WTC11 (cell line): ENCODE measurements around the gene LDB2. TPM values are rescaled to one million over a fixed set of nuclear protein-coding genes. Genes with fewer than 3 reads are reported as not detected.

ENCODE experiments used
- ATAC-seq: fragments of 200-7000 bp; cut with Tn5 transposase; 2 replicates; pipeline ENCODE4 v1.10.0; 2021; ENCODE audit warnings: mild to moderate bottlenecking, moderate library complexity
- CTCF ChIA-PET: fragments of 300-600 bp; sonication (Branson Sonifier 250); formaldehyde crosslinking; loops from one replicate; lab custom pipeline; 2021; ENCODE audit warnings: antibody characterized with exemption; lab: Charles Lee
- POLR2A ChIA-PET: fragments of 350-600 bp; sonication (Branson Sonifier 250); formaldehyde crosslinking; loops from one replicate; lab custom pipeline; 2021; ENCODE audit warnings: antibody characterized with exemption; lab: Charles Lee
- DNase-seq: peaks from one replicate; pipeline ENCODE4 v3.0.0; 2021; ENCODE audit warnings: low spot score
- H3K27ac Mint-ChIP-seq: 2 replicates; pipeline ENCODE4 v1.8.0; 2021; ENCODE audit warnings: mixed read lengths
- H3K27me3 Mint-ChIP-seq: 2 replicates; pipeline ENCODE4 v1.8.0; 2021; ENCODE audit warnings: low read depth, mild to moderate bottlenecking, moderate library complexity, mixed read lengths
- H3K36me3 Mint-ChIP-seq: 2 replicates; pipeline ENCODE4 v1.8.0; 2021; ENCODE audit warnings: mixed read lengths
- H3K4me1 Mint-ChIP-seq: 2 replicates; pipeline ENCODE4 v1.8.0; 2022; ENCODE audit warnings: mixed read lengths
- H3K4me3 Mint-ChIP-seq: 2 replicates; pipeline ENCODE4 v1.8.0; 2021; ENCODE audit warnings: mild to moderate bottlenecking, moderate library complexity, mixed read lengths
- H3K9me3 Mint-ChIP-seq: 2 replicates; pipeline ENCODE4 v1.8.0; 2021; ENCODE audit warnings: mixed read lengths
- CREB1 ChIP-seq: sonication (generic); formaldehyde crosslinking; IDR thresholded peaks from 2 replicates; pipeline ENCODE4 v1.8.0; 2023; ENCODE audit warnings: mild to moderate bottlenecking, missing genetic modification reagents
- FOXJ3 ChIP-seq: sonication (generic); formaldehyde crosslinking; IDR thresholded peaks from 2 replicates; pipeline ENCODE4 v1.9.0; 2021; ENCODE audit warnings: missing genetic modification reagents, mild to moderate bottlenecking, borderline replicate concordance
- FOXP1 ChIP-seq: sonication (generic); formaldehyde crosslinking; IDR thresholded peaks from 2 replicates; pipeline ENCODE4 v1.8.0; 2022; ENCODE audit warnings: missing genetic modification reagents, mild to moderate bottlenecking, moderate library complexity, borderline replicate concordance
- FOXP4 ChIP-seq: sonication (generic); formaldehyde crosslinking; IDR thresholded peaks from 2 replicates; pipeline ENCODE4 v1.8.0; 2022; ENCODE audit warnings: mild to moderate bottlenecking, missing genetic modification reagents
- GRHL2 ChIP-seq: fragments of 250-450 bp; sonication (Bioruptor Pico); IDR thresholded peaks from 2 replicates; pipeline ENCODE4 v1.8.0; 2022; ENCODE audit warnings: mild to moderate bottlenecking, moderate library complexity; ENCODE audit not compliant: insufficient replicate concordance, severe bottlenecking
- GTF2I ChIP-seq: fragments of 250-450 bp; sonication (Bioruptor Pico); conservative IDR thresholded peaks from 2 replicates; pipeline ENCODE4 v1.4.0; 2021; ENCODE audit warnings: mild to moderate bottlenecking
- IRF2 ChIP-seq: sonication (generic); formaldehyde crosslinking; IDR thresholded peaks from 2 replicates; pipeline ENCODE4 v1.8.0; 2022; ENCODE audit warnings: low read depth, missing genetic modification reagents, borderline replicate concordance
- KAT7 ChIP-seq: sonication (generic); formaldehyde crosslinking; IDR thresholded peaks from 2 replicates; pipeline ENCODE4 v1.8.1; 2023; ENCODE audit warnings: missing genetic modification reagents, mild to moderate bottlenecking, borderline replicate concordance
- MXD4 ChIP-seq: fragments of 250-450 bp; sonication (Bioruptor Pico); IDR thresholded peaks from 2 replicates; pipeline ENCODE4 v1.8.0; 2021; ENCODE audit warnings: mild to moderate bottlenecking, moderate library complexity, borderline replicate concordance
- NFE2L1 ChIP-seq: sonication (generic); formaldehyde crosslinking; IDR thresholded peaks from 2 replicates; pipeline ENCODE4 v1.8.1; 2023; ENCODE audit warnings: missing genetic modification reagents
- NR3C1 ChIP-seq: sonication (generic); formaldehyde crosslinking; conservative IDR thresholded peaks from 2 replicates; pipeline ENCODE4 v1.8.1; 2023; ENCODE audit warnings: low read depth, mild to moderate bottlenecking, missing genetic modification reagents
- PRRX2 ChIP-seq: fragments of 250-450 bp; sonication (Bioruptor Pico); IDR thresholded peaks from 2 replicates; pipeline ENCODE4 v1.8.0; 2021; ENCODE audit warnings: mild to moderate bottlenecking
- SMAD4 ChIP-seq: sonication (generic); formaldehyde crosslinking; IDR thresholded peaks from 2 replicates; pipeline ENCODE4 v1.8.0; 2022; ENCODE audit warnings: mild to moderate bottlenecking, missing genetic modification reagents
- SP1 ChIP-seq: sonication (generic); formaldehyde crosslinking; conservative IDR thresholded peaks from 2 replicates; pipeline ENCODE4 v1.8.1; 2022; ENCODE audit warnings: missing genetic modification reagents
- TP53 ChIP-seq: sonication (generic); formaldehyde crosslinking; IDR thresholded peaks from 2 replicates; pipeline ENCODE4 v1.8.1; 2023; ENCODE audit warnings: mild to moderate bottlenecking, missing genetic modification reagents
- ZNF263 ChIP-seq: sonication (generic); formaldehyde crosslinking; IDR thresholded peaks from 2 replicates; pipeline ENCODE4 v1.8.1; 2022; ENCODE audit warnings: low read depth, mild to moderate bottlenecking, moderate library complexity, missing genetic modification reagents
- ZNF396 ChIP-seq: fragments of 250-450 bp; sonication (Bioruptor Pico); IDR thresholded peaks from 2 replicates; pipeline ENCODE4 v1.8.0; 2021; ENCODE audit warnings: mild to moderate bottlenecking, moderate library complexity, borderline replicate concordance
- ZNF425 ChIP-seq: fragments of 250-450 bp; sonication (Bioruptor Pico); conservative IDR thresholded peaks from 2 replicates; pipeline ENCODE4 v1.9.0; 2021; ENCODE audit warnings: mild to moderate bottlenecking
- ZNF532 ChIP-seq: fragments of 250-450 bp; sonication (Bioruptor Pico); IDR thresholded peaks from 2 replicates; pipeline ENCODE4 v1.9.0; 2021; ENCODE audit warnings: mild to moderate bottlenecking, borderline replicate concordance
- total RNA-seq: library from RNA; stranded (reverse); gene quantifications from 3 replicates; pipeline ENCODE4 v1.2.3, GENCODE V29; 2021
- TF ChIP-seq, protein P1 (sequence below): sonication (generic); formaldehyde crosslinking; IDR thresholded peaks from 2 replicates; pipeline ENCODE4 v1.8.0; 2023; ENCODE audit warnings: mild to moderate bottlenecking, missing genetic modification reagents
- TF ChIP-seq, protein P2 (sequence below): sonication (generic); formaldehyde crosslinking; IDR thresholded peaks from 2 replicates; pipeline ENCODE4 v1.8.1; 2023; ENCODE audit warnings: mild to moderate bottlenecking, missing genetic modification reagents

The LDB2 gene
- total RNA-seq, 1 experiment from 2014 or later = 62.4 TPM

DNA sequence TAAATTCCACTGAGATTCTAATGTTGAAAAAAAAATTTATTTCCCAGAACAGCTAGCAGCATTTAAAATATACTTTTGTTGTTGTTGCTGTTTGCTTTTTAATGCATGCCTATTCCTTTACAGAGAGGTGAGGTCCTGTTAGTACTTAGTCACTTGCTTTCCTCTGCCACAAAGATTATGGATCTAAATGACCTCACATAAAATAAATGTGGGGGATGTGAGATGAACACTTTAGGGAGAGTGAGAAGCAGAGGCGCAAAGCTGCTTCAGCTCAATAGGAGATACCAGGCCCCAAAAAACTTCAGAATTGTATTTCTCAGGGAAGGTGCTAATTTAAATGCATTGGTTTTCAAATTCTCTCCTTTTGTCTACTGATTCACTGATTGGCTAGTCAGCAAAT, 4.0 kb downstream of the LDB2 start:
- H3K4me3 Mint-ChIP-seq = peak overlapping the region; percentile 92
- CTCF ChIA-PET = interaction anchor here (0.7 to 1.1 kb wide), 2 partner anchors 19 to 22 kb away, joined by 3 to 4 read pairs; no protein-coding TSS in a partner anchor
- TF ChIP-seq KAT7 = no peak
- no peak for TF ChIP-seq FOXP4 (CRISPR knock-in tag)
- TF ChIP-seq MXD4 (CRISPR knock-in tag) = no peak
- no peak for TF ChIP-seq TP53 (CRISPR knock-in tag)
- TF ChIP-seq, all 79 proteins: peak for 0
- DNase-seq (no peak), ATAC-seq (no peak)
- peaks cover 9% of the 10 kb centered on the region for H3K36me3 Mint-ChIP-seq
- POLR2A ChIA-PET = no interaction called here
- no peaks in the 10 kb centered on the region for H3K27me3 Mint-ChIP-seq
- H3K27ac Mint-ChIP-seq = peak overlapping the region; percentile 98
- no peaks in the 10 kb centered on the region for H3K9me3 Mint-ChIP-seq
- H3K4me1 Mint-ChIP-seq = peaks cover 76% of the 10 kb centered on the region

DNA sequence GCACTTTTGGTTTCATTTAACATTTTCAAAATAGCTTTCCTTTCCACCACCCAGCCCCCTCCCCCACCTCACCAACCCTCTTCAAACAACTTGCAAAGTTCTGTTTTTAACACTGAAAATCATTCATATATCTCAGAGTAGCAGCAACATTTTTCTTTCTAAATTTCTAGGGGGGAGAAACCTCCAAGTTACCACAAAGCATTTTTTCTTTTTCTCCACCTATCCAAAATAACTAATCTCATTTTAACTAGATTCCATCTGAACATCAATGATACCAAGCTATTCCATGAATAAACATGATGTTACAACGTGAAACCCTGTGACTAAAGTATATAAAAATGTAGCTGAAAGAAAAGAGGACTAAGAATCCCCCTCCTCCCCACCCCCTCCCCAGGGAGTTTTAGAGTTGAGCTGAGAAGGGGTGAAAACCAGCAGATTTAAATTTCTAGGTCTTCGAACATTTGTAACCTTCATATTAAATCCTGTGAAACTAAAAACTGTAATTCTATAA, 5.2 kb downstream of the LDB2 start:
- Mint-ChIP-seq H3K27me3 (no peaks in the 10 kb centered on the region), H3K4me1 (peaks cover 82% of the 10 kb centered on the region), H3K4me3 (peak overlapping the region; percentile 92), H3K9me3 (no peaks in the 10 kb centered on the region)
- ATAC-seq = no peak
- POLR2A ChIA-PET = no interaction called here
- DNase-seq = no peak
- TF ChIP-seq NR3C1 (CRISPR knock-in tag) (no peak), SMAD4 (CRISPR knock-in tag) (no peak), IRF2 (CRISPR knock-in tag) (no peak), GRHL2 (CRISPR knock-in tag) (no peak), ZNF532 (CRISPR knock-in tag) (no peak), PRRX2 (CRISPR knock-in tag) (no peak), FOXJ3 (CRISPR knock-in tag) (no peak), NFE2L1 (no peak), SP1 (CRISPR knock-in tag) (no peak), ZNF396 (CRISPR knock-in tag) (no peak), CREB1 (CRISPR knock-in tag) (no peak), ZNF263 (no peak), FOXP1 (CRISPR knock-in tag) (no peak), GTF2I (CRISPR knock-in tag) (no peak), ZNF425 (no peak)
- TF ChIP-seq, protein P1, sequence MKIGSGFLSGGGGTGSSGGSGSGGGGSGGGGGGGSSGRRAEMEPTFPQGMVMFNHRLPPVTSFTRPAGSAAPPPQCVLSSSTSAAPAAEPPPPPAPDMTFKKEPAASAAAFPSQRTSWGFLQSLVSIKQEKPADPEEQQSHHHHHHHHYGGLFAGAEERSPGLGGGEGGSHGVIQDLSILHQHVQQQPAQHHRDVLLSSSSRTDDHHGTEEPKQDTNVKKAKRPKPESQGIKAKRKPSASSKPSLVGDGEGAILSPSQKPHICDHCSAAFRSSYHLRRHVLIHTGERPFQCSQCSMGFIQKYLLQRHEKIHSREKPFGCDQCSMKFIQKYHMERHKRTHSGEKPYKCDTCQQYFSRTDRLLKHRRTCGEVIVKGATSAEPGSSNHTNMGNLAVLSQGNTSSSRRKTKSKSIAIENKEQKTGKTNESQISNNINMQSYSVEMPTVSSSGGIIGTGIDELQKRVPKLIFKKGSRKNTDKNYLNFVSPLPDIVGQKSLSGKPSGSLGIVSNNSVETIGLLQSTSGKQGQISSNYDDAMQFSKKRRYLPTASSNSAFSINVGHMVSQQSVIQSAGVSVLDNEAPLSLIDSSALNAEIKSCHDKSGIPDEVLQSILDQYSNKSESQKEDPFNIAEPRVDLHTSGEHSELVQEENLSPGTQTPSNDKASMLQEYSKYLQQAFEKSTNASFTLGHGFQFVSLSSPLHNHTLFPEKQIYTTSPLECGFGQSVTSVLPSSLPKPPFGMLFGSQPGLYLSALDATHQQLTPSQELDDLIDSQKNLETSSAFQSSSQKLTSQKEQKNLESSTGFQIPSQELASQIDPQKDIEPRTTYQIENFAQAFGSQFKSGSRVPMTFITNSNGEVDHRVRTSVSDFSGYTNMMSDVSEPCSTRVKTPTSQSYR (CRISPR knock-in tag) = no peak
- TF ChIP-seq, protein P2, sequence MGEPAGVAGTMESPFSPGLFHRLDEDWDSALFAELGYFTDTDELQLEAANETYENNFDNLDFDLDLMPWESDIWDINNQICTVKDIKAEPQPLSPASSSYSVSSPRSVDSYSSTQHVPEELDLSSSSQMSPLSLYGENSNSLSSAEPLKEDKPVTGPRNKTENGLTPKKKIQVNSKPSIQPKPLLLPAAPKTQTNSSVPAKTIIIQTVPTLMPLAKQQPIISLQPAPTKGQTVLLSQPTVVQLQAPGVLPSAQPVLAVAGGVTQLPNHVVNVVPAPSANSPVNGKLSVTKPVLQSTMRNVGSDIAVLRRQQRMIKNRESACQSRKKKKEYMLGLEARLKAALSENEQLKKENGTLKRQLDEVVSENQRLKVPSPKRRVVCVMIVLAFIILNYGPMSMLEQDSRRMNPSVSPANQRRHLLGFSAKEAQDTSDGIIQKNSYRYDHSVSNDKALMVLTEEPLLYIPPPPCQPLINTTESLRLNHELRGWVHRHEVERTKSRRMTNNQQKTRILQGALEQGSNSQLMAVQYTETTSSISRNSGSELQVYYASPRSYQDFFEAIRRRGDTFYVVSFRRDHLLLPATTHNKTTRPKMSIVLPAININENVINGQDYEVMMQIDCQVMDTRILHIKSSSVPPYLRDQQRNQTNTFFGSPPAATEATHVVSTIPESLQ (CRISPR knock-in tag) = no peak
- TF ChIP-seq, all 79 proteins: peak for 0
- peak overlapping the region; percentile 92 for H3K27ac Mint-ChIP-seq
- CTCF ChIA-PET = interaction anchor here (1.6 kb wide), 1 partner anchor 48 kb away, joined by 4 read pairs; no protein-coding TSS in a partner anchor
- H3K36me3 Mint-ChIP-seq = peaks cover 17% of the 10 kb centered on the region
